GM13977 (cell line): ENCODE data around the gene MED1.
"Not testable (repeated sequence)": the region's sequence is repeated elsewhere in the genome, so short reads cannot be mapped to it uniquely, and the experiment has no call there.

ENCODE experiments used
- DNase-seq: peaks from one replicate; pipeline ENCODE4 v3.0.0; 2012; ENCODE audit warnings: low spot score
- CTCF ChIP-seq: IDR thresholded peaks from 2 replicates; pipeline ENCODE4 v1.5.1; 2012; ENCODE audit warnings: mild to moderate bottlenecking, control low read depth; ENCODE audit not compliant: insufficient read depth; ENCODE audit errors: extremely low read depth, missing control alignments
- in situ Hi-C: fragments of 300-500 bp; cut with MboI; formaldehyde crosslinking; loops from one replicate; pipeline ENCODE4 v1.12.0; 2022; ENCODE audit warnings: low sequenced_read_pairs, low pct_unique_long_range_greater_than_20kb, mixed read lengths, inconsistent platforms; ENCODE audit not compliant: unreplicated experiment

The MED1 gene

GRCh38 chr17:39483506-39483905 lies 32.4 kb upstream of the MED1 start:
- TF ChIP-seq CTCF: no peak
- in situ Hi-C loops: no loop called here
- no peak for DNase-seq

GRCh38 chr17:39479631-39480030 lies 28.6 kb upstream of the MED1 start:
- in situ Hi-C loops, DNase-seq: not testable (repeated sequence)

- no peak for TF ChIP-seq CTCF
- in situ Hi-C loops: no loop called here
- no peak for DNase-seq
Measured at GRCh38 chr17:39473310-39473709, 22.2 kb upstream of the MED1 start.

GRCh38 chr17:39468610-39469009 lies 17.5 kb upstream of the MED1 start:
- in situ Hi-C loops, DNase-seq: not testable (repeated sequence)

GRCh38 chr17:39464639-39465181 lies 13.6 kb upstream of the MED1 start:
- DNase-seq, in situ Hi-C loops: not testable (repeated sequence)

GRCh38 chr17:39462631-39463375 lies 11.7 kb upstream of the MED1 start:
- DNase-seq: no peak
- in situ Hi-C loops: no loop called here
- TF ChIP-seq CTCF: no peak

GRCh38 chr17:39461926-39462569 lies 11.0 kb upstream of the MED1 start:
- in situ Hi-C loops: no loop called here
- DNase-seq: no peak
- TF ChIP-seq CTCF: no peak

- TF ChIP-seq CTCF: no peak
- in situ Hi-C loops: no loop called here
Measured at GRCh38 chr17:39461113-39461925, 10.3 kb upstream of the MED1 start, which contains the start of gene CDK12. CDK12 (plus strand) TSS chr17:39461486; CDS start chr17:39462072, 586 bp downstream.

More at GRCh38 chr17:39461113-39461925, 10.3 kb upstream of the MED1 start, which contains the start of gene CDK12:
- DNase-seq: peak; percentile 97
